RWPE1 (cell line): ENCODE data around the gene CD163L1.

Experiments used
- CTCF ChIA-PET: fragments of 350-600 bp; sonication (Branson Sonifier 250); formaldehyde crosslinking; extraction: SDS; loops from one replicate; lab custom pipeline; 2021; lab: Yijun Ruan, JAX
- POLR2A ChIA-PET: fragments of 400-600 bp; formaldehyde crosslinking; extraction: SDS; loops from one replicate; lab custom pipeline; 2020; ENCODE audit warnings: antibody characterized with exemption; ENCODE audit not compliant: low non-redundant PET; lab: Yijun Ruan, JAX
- DNase-seq: peaks from one replicate; pipeline ENCODE4 v3.0.0; 2012; ENCODE audit warnings: low spot score
- H3K27ac ChIP-seq: fragments of 450-650 bp; 2 replicates; pipeline ENCODE4 v1.5.1; 2017
- TF ChIP-seq, protein P1 (sequence below): fragments of 450-650 bp; conservative IDR thresholded peaks from 2 replicates; pipeline ENCODE4 v1.5.1; 2017; ENCODE audit warnings: low read depth, mild to moderate bottlenecking

Gene CD163L1

DNA sequence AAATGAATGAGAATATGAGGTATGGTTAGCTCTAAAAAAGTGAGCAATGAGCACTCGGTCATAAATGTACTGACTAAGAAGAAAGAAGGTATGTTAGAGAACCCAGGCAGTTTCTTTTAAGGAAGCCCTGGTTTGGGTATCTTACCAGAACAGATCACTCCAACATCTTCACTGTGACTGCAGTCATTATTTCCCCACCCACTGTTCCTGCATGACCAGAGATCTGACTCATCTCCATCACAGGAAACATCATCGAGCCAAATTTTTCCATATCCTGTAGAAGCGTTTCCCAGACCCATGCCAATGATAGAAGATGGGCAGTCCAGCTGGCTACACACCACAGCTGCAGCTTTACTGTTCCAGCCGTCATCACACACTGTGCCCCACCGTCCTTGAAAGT is 48.0 kb downstream of the CD163L1 start:
- TF ChIP-seq, protein P1, sequence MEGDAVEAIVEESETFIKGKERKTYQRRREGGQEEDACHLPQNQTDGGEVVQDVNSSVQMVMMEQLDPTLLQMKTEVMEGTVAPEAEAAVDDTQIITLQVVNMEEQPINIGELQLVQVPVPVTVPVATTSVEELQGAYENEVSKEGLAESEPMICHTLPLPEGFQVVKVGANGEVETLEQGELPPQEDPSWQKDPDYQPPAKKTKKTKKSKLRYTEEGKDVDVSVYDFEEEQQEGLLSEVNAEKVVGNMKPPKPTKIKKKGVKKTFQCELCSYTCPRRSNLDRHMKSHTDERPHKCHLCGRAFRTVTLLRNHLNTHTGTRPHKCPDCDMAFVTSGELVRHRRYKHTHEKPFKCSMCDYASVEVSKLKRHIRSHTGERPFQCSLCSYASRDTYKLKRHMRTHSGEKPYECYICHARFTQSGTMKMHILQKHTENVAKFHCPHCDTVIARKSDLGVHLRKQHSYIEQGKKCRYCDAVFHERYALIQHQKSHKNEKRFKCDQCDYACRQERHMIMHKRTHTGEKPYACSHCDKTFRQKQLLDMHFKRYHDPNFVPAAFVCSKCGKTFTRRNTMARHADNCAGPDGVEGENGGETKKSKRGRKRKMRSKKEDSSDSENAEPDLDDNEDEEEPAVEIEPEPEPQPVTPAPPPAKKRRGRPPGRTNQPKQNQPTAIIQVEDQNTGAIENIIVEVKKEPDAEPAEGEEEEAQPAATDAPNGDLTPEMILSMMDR, result no peak
- peak; percentile 11 for DNase-seq
- POLR2A ChIA-PET, result no interaction called here
- CTCF ChIA-PET, result no interaction called here
- H3K27ac ChIP-seq, result no peak overlapping the region

DNA sequence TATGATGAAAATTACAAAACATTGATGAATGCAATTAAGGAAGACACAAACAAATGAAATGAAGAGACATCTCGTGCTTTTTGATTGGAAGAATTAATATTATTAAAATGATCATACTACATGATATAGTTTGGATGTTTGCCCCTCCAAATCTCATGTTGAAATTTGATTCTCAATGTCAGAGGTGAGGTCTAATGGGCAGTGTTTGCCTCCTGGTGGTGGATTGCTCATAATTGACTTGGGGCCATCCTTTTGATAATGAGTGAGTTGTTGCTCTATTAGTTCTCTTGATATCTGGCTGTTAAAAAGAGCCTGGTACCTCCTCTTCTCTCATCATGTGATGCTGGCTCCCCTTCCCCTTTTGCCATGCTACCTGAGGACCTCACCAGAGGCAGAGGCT is 56.7 kb downstream of the CD163L1 start:
- ChIA-PET POLR2A (no interaction called here), CTCF (no interaction called here)
- TF ChIP-seq, protein P1, result no peak
- DNase-seq, result no peak
- no peak overlapping the region for H3K27ac ChIP-seq

DNA sequence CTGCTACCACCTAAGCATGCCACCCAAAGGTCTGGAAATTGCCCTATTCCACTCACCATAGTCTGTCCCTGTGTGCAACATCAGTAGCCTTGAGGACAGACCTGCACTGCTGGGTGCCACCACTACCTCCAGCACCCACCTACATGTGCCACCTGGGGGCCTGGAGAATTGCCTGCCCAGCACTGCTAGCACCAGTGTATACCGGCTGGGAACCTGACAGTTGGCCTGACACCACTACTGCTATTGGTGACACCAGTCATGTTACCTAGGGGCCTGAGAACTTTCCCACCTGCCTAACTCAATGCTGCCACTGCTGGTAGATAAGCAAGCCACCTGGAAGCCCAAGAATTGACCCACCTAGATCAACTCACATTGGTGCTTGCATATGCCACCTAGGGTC is 60.8 kb downstream of the CD163L1 start:
- no peak overlapping the region for H3K27ac ChIP-seq
- DNase-seq, result no peak
- CTCF ChIA-PET, result no interaction called here
- POLR2A ChIA-PET, result no interaction called here
- TF ChIP-seq, protein P1, result no peak

DNA sequence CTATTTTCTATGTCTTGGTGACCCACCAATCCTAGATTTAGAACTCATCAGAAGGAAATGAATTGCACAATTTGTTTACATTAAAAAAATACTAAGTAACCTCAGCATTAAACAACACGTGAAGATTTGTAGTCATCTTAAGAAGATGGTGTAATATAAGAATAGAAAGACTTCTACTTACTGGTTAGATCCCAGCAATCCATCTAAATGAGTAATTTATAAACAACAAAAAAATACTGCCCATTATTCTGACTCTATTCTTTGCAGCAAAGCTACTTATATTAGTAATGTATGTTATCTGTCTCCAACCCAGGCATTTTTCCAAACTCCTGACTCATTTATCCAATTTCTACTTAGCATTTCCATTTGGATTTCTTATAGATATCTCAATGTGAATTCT is 67.8 kb downstream of the CD163L1 start:
- H3K27ac ChIP-seq, result no peak overlapping the region
- ChIA-PET POLR2A (no interaction called here), CTCF (interaction anchor here (0.6 kb wide), 1 partner anchor 294 kb away, joined by 3 read pairs; no protein-coding TSS in a partner anchor)
- TF ChIP-seq, protein P1, result no peak
- no peak for DNase-seq

DNA sequence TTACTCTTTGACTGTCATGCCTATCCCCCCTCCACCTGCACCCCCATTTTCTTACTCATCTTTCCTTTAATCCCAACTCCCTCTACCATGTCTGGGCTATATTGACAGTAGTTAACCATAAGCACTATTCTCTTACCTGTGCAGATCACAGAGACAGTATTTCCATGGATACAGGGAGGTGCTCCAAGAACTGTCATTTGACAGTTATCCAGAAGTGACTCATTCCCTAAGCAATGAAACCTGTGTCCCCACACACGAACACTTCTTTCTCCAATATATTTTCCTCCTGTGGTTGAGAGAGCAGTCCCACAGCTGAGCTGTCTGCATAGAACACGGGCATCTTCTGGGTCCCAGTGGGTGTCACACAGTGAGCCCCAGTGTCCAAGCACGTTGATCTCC is 68.8 kb downstream of the CD163L1 start:
- TF ChIP-seq, protein P1, result no peak
- ChIA-PET CTCF (no interaction called here), POLR2A (no interaction called here)
- no peak overlapping the region for H3K27ac ChIP-seq
- DNase-seq, result no peak

DNA sequence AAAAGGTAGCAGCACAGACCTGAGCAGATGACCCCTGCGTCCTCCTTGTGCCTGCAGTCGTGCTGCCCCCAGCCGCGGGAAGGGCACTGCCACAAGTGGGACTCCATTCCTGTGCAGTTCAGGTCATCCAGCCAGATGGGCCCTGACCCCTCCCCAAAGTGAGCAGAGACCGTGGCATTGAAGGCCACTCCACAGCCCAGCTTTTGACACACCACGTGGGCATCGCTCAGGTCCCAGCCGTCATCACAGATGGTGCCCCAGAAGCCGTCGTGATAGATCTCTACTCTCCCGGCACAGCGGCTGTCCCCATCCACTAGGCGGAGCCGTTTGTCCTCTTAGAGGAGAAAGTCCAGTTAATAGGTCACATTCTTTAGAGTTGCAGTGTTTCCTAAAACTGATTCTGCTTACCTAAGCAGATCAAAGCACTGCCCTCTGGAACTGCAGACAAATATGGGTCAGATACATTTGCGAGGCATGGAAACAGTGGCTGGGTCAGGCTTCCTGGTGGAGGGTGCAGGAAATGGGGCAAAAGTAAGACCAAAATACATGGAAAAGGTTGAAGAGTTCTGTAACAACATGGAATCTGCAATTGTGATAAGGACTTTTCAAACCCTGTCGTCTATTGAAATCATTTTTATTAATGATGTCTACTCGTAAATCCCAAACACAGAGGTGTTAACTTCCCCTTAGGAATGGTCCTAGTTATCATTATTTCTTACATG is 69.4 kb downstream of the CD163L1 start:
- no peak overlapping the region for H3K27ac ChIP-seq
- ChIA-PET CTCF (no interaction called here), POLR2A (no interaction called here)
- TF ChIP-seq, protein P1, result peak; percentile 33
- DNase-seq, result peak; percentile 44
